ENCODE measurements around the gene ARMC10.
"Not testable (repeated sequence)": the region's sequence is repeated elsewhere in the genome, so short reads cannot be mapped to it uniquely, and the experiment has no call there.

The ARMC10 gene

DNA sequence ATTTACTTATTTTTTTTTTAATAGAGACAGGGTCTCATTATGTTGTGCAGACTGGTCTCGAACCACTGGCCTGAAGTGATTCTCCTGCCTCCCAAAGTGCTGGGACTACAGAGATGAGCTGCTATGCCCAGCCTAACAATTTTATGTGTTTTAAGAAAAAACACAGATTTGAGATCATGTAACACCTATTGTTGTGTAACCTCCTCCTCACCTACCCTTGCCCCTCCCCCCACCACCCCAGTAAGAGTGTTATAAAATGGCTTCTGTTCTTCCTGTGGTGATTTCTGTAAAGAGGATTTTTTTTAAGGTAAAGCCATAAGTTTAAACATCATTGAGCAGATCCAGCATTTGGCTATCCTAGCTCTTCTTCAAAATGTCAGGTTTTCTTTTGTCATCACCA is 7.6 kb downstream of the ARMC10 start:
- Histone ChIP-seq H3K27me3 (ENCODE audit: insufficient read depth, low read depth) (no peaks in the 10 kb centered on the region), H3K4me2 (no peak overlapping the region), H2AFZ (ENCODE audit: low read depth) (no peak overlapping the region), H4K20me1 (ENCODE audit: insufficient read depth) (no peaks in the 10 kb centered on the region), H3K4me1 (ENCODE audit: low read depth, poor library complexity, severe bottlenecking) (peaks cover 3% of the 10 kb centered on the region), H3K79me2 (ENCODE audit: insufficient read depth, low read depth) (peaks cover 27% of the 10 kb centered on the region; the same call in 1 of the 2 replicates), H3K27ac (no peak overlapping the region), H3K4me3 (IDR thresholded peaks at IDR 0.05; ENCODE audit: insufficient read depth, low read depth, low read length) (no peak overlapping the region), H3K36me3 (ENCODE audit: insufficient read depth) (no peaks in the 10 kb centered on the region; the same call in 1 of the 2 replicates), H3K9ac (no peak overlapping the region)
- TF ChIP-seq, protein P1, sequence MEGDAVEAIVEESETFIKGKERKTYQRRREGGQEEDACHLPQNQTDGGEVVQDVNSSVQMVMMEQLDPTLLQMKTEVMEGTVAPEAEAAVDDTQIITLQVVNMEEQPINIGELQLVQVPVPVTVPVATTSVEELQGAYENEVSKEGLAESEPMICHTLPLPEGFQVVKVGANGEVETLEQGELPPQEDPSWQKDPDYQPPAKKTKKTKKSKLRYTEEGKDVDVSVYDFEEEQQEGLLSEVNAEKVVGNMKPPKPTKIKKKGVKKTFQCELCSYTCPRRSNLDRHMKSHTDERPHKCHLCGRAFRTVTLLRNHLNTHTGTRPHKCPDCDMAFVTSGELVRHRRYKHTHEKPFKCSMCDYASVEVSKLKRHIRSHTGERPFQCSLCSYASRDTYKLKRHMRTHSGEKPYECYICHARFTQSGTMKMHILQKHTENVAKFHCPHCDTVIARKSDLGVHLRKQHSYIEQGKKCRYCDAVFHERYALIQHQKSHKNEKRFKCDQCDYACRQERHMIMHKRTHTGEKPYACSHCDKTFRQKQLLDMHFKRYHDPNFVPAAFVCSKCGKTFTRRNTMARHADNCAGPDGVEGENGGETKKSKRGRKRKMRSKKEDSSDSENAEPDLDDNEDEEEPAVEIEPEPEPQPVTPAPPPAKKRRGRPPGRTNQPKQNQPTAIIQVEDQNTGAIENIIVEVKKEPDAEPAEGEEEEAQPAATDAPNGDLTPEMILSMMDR (conservative IDR thresholded peaks at IDR 0.05; ENCODE audit: low read depth, low read length), result no peak

GRCh38 chr7:103083210-103083609 is 8.3 kb downstream of the ARMC10 start:
- TF ChIP-seq, protein P1 (conservative IDR thresholded peaks at IDR 0.05; ENCODE audit: low read depth, low read length), result no peak
- Histone ChIP-seq H3K27me3 (ENCODE audit: insufficient read depth, low read depth) (no peaks in the 10 kb centered on the region), H3K4me1 (ENCODE audit: low read depth, poor library complexity, severe bottlenecking) (peaks cover 3% of the 10 kb centered on the region), H3K4me2 (no peak overlapping the region), H3K9ac (no peak overlapping the region), H4K20me1 (ENCODE audit: insufficient read depth) (no peaks in the 10 kb centered on the region), H3K79me2 (ENCODE audit: insufficient read depth, low read depth) (peaks cover 20% of the 10 kb centered on the region; the same call in 1 of the 2 replicates), H3K36me3 (ENCODE audit: insufficient read depth) (no peaks in the 10 kb centered on the region; the same call in 1 of the 2 replicates), H3K27ac (no peak overlapping the region), H2AFZ (ENCODE audit: low read depth) (no peak overlapping the region), H3K4me3 (IDR thresholded peaks at IDR 0.05; ENCODE audit: insufficient read depth, low read depth, low read length) (no peak overlapping the region)

GRCh38 chr7:103092321-103092720 is 17.4 kb downstream of the ARMC10 start:
- not testable (repeated sequence) for H3K4me1 ChIP-seq (ENCODE audit: low read depth, poor library complexity, severe bottlenecking); H3K4me2 ChIP-seq; H4K20me1 ChIP-seq (ENCODE audit: insufficient read depth); H2AFZ ChIP-seq (ENCODE audit: low read depth); H3K27me3 ChIP-seq (ENCODE audit: insufficient read depth, low read depth); H3K9ac ChIP-seq; H3K27ac ChIP-seq; H3K79me2 ChIP-seq (ENCODE audit: insufficient read depth, low read depth); H3K4me3 ChIP-seq (IDR thresholded peaks at IDR 0.05; ENCODE audit: insufficient read depth, low read depth, low read length); H3K36me3 ChIP-seq (ENCODE audit: insufficient read depth)

DNA sequence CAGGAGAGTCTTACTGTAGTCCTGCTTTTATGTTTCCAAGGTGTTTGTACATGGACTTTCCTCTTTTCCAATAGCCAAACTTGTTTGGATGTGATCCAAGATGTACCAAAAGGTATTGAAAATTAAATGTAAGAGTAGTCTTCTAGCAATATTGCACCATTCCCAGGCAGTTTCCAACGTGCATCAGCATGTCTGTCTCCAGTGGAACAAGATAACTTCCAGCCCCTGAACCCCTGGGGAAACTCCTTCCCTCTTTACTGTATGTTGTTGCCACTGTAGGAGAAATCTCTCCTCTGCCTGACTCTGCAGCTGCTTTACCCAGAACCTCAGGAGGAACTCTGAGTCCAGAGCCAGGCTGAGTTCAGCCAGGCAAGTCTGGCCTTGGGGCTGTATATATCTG is 18.5 kb downstream of the ARMC10 start:
- H3K36me3 ChIP-seq (ENCODE audit: insufficient read depth), result no peaks in the 10 kb centered on the region
- TF ChIP-seq, protein P1 (conservative IDR thresholded peaks at IDR 0.05; ENCODE audit: low read depth, low read length), result no peak
- H4K20me1 ChIP-seq (ENCODE audit: insufficient read depth), result no peaks in the 10 kb centered on the region

DNA sequence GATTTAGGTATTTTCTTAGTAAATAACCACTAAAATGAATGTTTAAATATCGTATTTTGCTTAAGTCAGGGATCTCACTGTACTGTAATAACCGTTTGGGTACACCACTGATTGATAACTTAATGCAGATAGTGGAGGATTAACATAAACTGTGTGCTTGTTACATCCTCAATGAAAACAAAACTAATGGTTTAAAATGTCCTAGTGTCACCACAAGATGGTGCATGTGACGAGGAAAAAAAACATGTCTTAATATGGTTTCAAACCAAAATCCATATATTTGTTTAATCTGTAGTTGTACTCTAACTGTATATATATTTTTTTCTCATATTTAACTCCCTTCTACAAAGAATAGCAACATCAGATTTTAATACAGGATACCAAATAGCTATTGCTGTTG is 19.2 kb downstream of the ARMC10 start:
- H4K20me1 ChIP-seq (ENCODE audit: insufficient read depth), result no peaks in the 10 kb centered on the region
- H3K4me2 ChIP-seq, result no peak overlapping the region
- H3K4me1 ChIP-seq (ENCODE audit: low read depth, poor library complexity, severe bottlenecking), result no peaks in the 10 kb centered on the region
- no peaks in the 10 kb centered on the region for H3K36me3 ChIP-seq (ENCODE audit: insufficient read depth)
- H3K79me2 ChIP-seq (ENCODE audit: insufficient read depth, low read depth), result no peaks in the 10 kb centered on the region
- H3K9ac ChIP-seq, result no peak overlapping the region
- H3K4me3 ChIP-seq (IDR thresholded peaks at IDR 0.05; ENCODE audit: insufficient read depth, low read depth, low read length), result no peak overlapping the region
- TF ChIP-seq, protein P1 (conservative IDR thresholded peaks at IDR 0.05; ENCODE audit: low read depth, low read length), result no peak
- no peak overlapping the region for H3K27ac ChIP-seq
- no peak overlapping the region for H2AFZ ChIP-seq (ENCODE audit: low read depth)
- H3K27me3 ChIP-seq (ENCODE audit: insufficient read depth, low read depth), result no peaks in the 10 kb centered on the region

More for the DNA sequence above, 18.5 kb downstream of the ARMC10 start:
- Histone ChIP-seq H3K79me2 (ENCODE audit: insufficient read depth, low read depth) (no peaks in the 10 kb centered on the region), H3K9ac (no peak overlapping the region), H3K4me1 (ENCODE audit: low read depth, poor library complexity, severe bottlenecking) (no peaks in the 10 kb centered on the region), H3K27me3 (ENCODE audit: insufficient read depth, low read depth) (no peaks in the 10 kb centered on the region), H3K4me2 (no peak overlapping the region), H3K4me3 (IDR thresholded peaks at IDR 0.05; ENCODE audit: insufficient read depth, low read depth, low read length) (no peak overlapping the region), H2AFZ (ENCODE audit: low read depth) (no peak overlapping the region), H3K27ac (no peak overlapping the region)

- H3K4me3 ChIP-seq (IDR thresholded peaks at IDR 0.05; ENCODE audit: insufficient read depth, low read depth, low read length); H3K27ac ChIP-seq; H3K79me2 ChIP-seq (ENCODE audit: insufficient read depth, low read depth); H2AFZ ChIP-seq (ENCODE audit: low read depth); H3K4me1 ChIP-seq (ENCODE audit: low read depth, poor library complexity, severe bottlenecking); H4K20me1 ChIP-seq (ENCODE audit: insufficient read depth); H3K36me3 ChIP-seq (ENCODE audit: insufficient read depth); H3K4me2 ChIP-seq; H3K9ac ChIP-seq; H3K27me3 ChIP-seq (ENCODE audit: insufficient read depth, low read depth): not testable (repeated sequence)
These were observed 20.6 kb downstream of the ARMC10 start for GRCh38 chr7:103095558-103095957.
